ENCODE measurements around the gene XKR3. TPM values are rescaled to one million over a fixed set of nuclear protein-coding genes. Genes with fewer than 3 reads are reported as not detected.
A peak's percentile ranks its signal among the peaks of the same experiment; 100 is the strongest.
"Not testable (repeated sequence)": the region's sequence is repeated elsewhere in the genome, so short reads cannot be mapped to it uniquely, and the experiment has no call there.

Gene XKR3
- polyA plus RNA-seq, 3 donors = 0.07 TPM; not detected in 2

- Histone ChIP-seq H4K20me1 (ENCODE audit: insufficient read depth, low read length) (no peaks in the 10 kb centered on the region), H3K4me3 (replicated peaks in 1 of 3; ENCODE audit: low read depth in 2 of 3, low read length in 3 of 3) (peak overlapping the region in 1 of 3 experiments; percentile 26), H3K27me3 (ENCODE audit: control insufficient read depth in 2 of 2, insufficient read depth in 2 of 2, low read length in 2 of 2) (no peaks in the 10 kb centered on the region), H3K27ac (ENCODE audit: low read depth in 1 of 2, low read length in 2 of 2) (peak overlapping the region in 1 of 2 donors; percentile 61), H3K4me2 (replicated peaks; ENCODE audit: extremely low read depth, low read length, poor library complexity, severe bottlenecking) (peak overlapping the region; percentile 11), H3K79me2 (ENCODE audit: insufficient read depth, low read length) (no peaks in the 10 kb centered on the region), H3K36me3 (replicated peaks in 1 of 2; ENCODE audit: control insufficient read depth in 1 of 2, insufficient read depth in 2 of 2, low read length in 2 of 2) (no peaks in the 10 kb centered on the region), H3K9me3 (replicated peaks in 1 of 2; ENCODE audit: control insufficient read depth in 1 of 2, insufficient read depth in 1 of 2, low read length in 2 of 2) (peaks cover 0 to 3% of the 10 kb centered on the region in 2 donors), H3K9ac (ENCODE audit: insufficient read depth, low read length, poor library complexity, severe bottlenecking) (no peak overlapping the region), H3K4me1 (ENCODE audit: control insufficient read depth in 1 of 2, insufficient read depth in 2 of 2, low read length in 2 of 2) (peaks cover 15 to 23% of the 10 kb centered on the region in 2 donors), H2AFZ (ENCODE audit: insufficient read depth, low read depth, low read length, poor library complexity, severe bottlenecking) (peak overlapping the region; percentile 31)
- H3K4me3 Mint-ChIP-seq = no peak overlapping the region
- H3K27ac Mint-ChIP-seq = peak overlapping the region in 4 of 7 donors; percentile 78 to 84 (median 82)
- intact Hi-C loops (cut with micrococcal nuclease) = loop anchor here in 1 of 2 donors (10.0 kb wide), 1 partner anchor 120 kb away; no protein-coding TSS in a partner anchor
- H3K36me3 Mint-ChIP-seq = no peaks in the 10 kb centered on the region
- peaks cover 27% of the 10 kb centered on the region for H3K4me1 Mint-ChIP-seq
- no CpG with 5 or more reads among the region's 2 CpGs for WGBS (ENCODE audit: insufficient coverage)
- H3K27me3 Mint-ChIP-seq (ENCODE audit: low read depth in 3 of 3) = no peaks in the 10 kb centered on the region
- peaks cover 0 to 7% (median 3%) of the 10 kb centered on the region in 7 donors for H3K9me3 Mint-ChIP-seq
- DNase-seq = peak in 1 of 3 donors; percentile 12
- peak; percentile 26 for TF ChIP-seq CTCF (IDR thresholded peaks at IDR 0.05)
Observed at GRCh38 chr22:16774911-16775500, 50.2 kb downstream of the XKR3 start.

GRCh38 chr22:16771569-16771968 is 53.6 kb downstream of the XKR3 start:
- H4K20me1 ChIP-seq (ENCODE audit: insufficient read depth, low read length); H3K27ac Mint-ChIP-seq; DNase-seq; H3K36me3 Mint-ChIP-seq; H3K9me3 ChIP-seq (replicated peaks in 1 of 2; ENCODE audit: control insufficient read depth in 1 of 2, insufficient read depth in 1 of 2, low read length in 2 of 2); H3K9ac ChIP-seq (ENCODE audit: insufficient read depth, low read length, poor library complexity, severe bottlenecking); H3K27ac ChIP-seq (ENCODE audit: low read depth in 1 of 2, low read length in 2 of 2); H2AFZ ChIP-seq (ENCODE audit: insufficient read depth, low read depth, low read length, poor library complexity, severe bottlenecking); H3K27me3 Mint-ChIP-seq (ENCODE audit: low read depth in 3 of 3); H3K27me3 ChIP-seq (ENCODE audit: control insufficient read depth in 2 of 2, insufficient read depth in 2 of 2, low read length in 2 of 2); H3K36me3 ChIP-seq (replicated peaks in 1 of 2; ENCODE audit: control insufficient read depth in 1 of 2, insufficient read depth in 2 of 2, low read length in 2 of 2); H3K4me3 ChIP-seq (replicated peaks in 1 of 3; ENCODE audit: low read depth in 2 of 3, low read length in 3 of 3); H3K4me3 Mint-ChIP-seq; H3K4me2 ChIP-seq (replicated peaks; ENCODE audit: extremely low read depth, low read length, poor library complexity, severe bottlenecking); H3K79me2 ChIP-seq (ENCODE audit: insufficient read depth, low read length): not testable (repeated sequence)
- H3K4me1 ChIP-seq (ENCODE audit: control insufficient read depth in 1 of 2, insufficient read depth in 2 of 2, low read length in 2 of 2) = peaks cover 15 to 23% of the 10 kb centered on the region in 2 donors
- intact Hi-C loops (cut with micrococcal nuclease) = loop anchor here in 1 of 2 donors (10.0 kb wide), 1 partner anchor 123 kb away; no protein-coding TSS in a partner anchor
- Mint-ChIP-seq H3K9me3 (peaks cover 7 to 17% (median 13%) of the 10 kb centered on the region in 7 donors), H3K4me1 (peaks cover 21% of the 10 kb centered on the region)
- WGBS (ENCODE audit: insufficient coverage) = no CpG with 5 or more reads among the region's 4 CpGs

- H3K27me3 ChIP-seq (ENCODE audit: control insufficient read depth in 2 of 2, insufficient read depth in 2 of 2, low read length in 2 of 2); H3K4me3 ChIP-seq (replicated peaks in 1 of 3; ENCODE audit: low read depth in 2 of 3, low read length in 3 of 3); H3K27ac Mint-ChIP-seq; H3K4me3 Mint-ChIP-seq; H3K36me3 ChIP-seq (replicated peaks in 1 of 2; ENCODE audit: control insufficient read depth in 1 of 2, insufficient read depth in 2 of 2, low read length in 2 of 2); H3K27me3 Mint-ChIP-seq (ENCODE audit: low read depth in 3 of 3); H3K9ac ChIP-seq (ENCODE audit: insufficient read depth, low read length, poor library complexity, severe bottlenecking); H3K4me2 ChIP-seq (replicated peaks; ENCODE audit: extremely low read depth, low read length, poor library complexity, severe bottlenecking); H4K20me1 ChIP-seq (ENCODE audit: insufficient read depth, low read length); H3K79me2 ChIP-seq (ENCODE audit: insufficient read depth, low read length); H3K36me3 Mint-ChIP-seq; DNase-seq; H3K4me1 ChIP-seq (ENCODE audit: control insufficient read depth in 1 of 2, insufficient read depth in 2 of 2, low read length in 2 of 2); H3K9me3 ChIP-seq (replicated peaks in 1 of 2; ENCODE audit: control insufficient read depth in 1 of 2, insufficient read depth in 1 of 2, low read length in 2 of 2); intact Hi-C loops (cut with micrococcal nuclease); H3K4me1 Mint-ChIP-seq; H3K27ac ChIP-seq (ENCODE audit: low read depth in 1 of 2, low read length in 2 of 2); H2AFZ ChIP-seq (ENCODE audit: insufficient read depth, low read depth, low read length, poor library complexity, severe bottlenecking): not testable (repeated sequence)
- WGBS (ENCODE audit: insufficient coverage) = no CpG with 5 or more reads among the region's 2 CpGs
- peaks cover 11 to 18% (median 15%) of the 10 kb centered on the region in 7 donors for H3K9me3 Mint-ChIP-seq
Observed at GRCh38 chr22:16767927-16768326, 57.3 kb downstream of the XKR3 start.

- H3K4me1 Mint-ChIP-seq; H3K27ac ChIP-seq (ENCODE audit: low read depth in 1 of 2, low read length in 2 of 2); H3K4me2 ChIP-seq (replicated peaks; ENCODE audit: extremely low read depth, low read length, poor library complexity, severe bottlenecking); DNase-seq; H3K4me1 ChIP-seq (ENCODE audit: control insufficient read depth in 1 of 2, insufficient read depth in 2 of 2, low read length in 2 of 2); H3K27me3 Mint-ChIP-seq (ENCODE audit: low read depth in 3 of 3); H3K27me3 ChIP-seq (ENCODE audit: control insufficient read depth in 2 of 2, insufficient read depth in 2 of 2, low read length in 2 of 2); H3K4me3 Mint-ChIP-seq; H3K79me2 ChIP-seq (ENCODE audit: insufficient read depth, low read length); H3K9ac ChIP-seq (ENCODE audit: insufficient read depth, low read length, poor library complexity, severe bottlenecking); intact Hi-C loops (cut with micrococcal nuclease); H3K27ac Mint-ChIP-seq; H3K4me3 ChIP-seq (replicated peaks in 1 of 3; ENCODE audit: low read depth in 2 of 3, low read length in 3 of 3); H2AFZ ChIP-seq (ENCODE audit: insufficient read depth, low read depth, low read length, poor library complexity, severe bottlenecking); H3K36me3 Mint-ChIP-seq; H3K36me3 ChIP-seq (replicated peaks in 1 of 2; ENCODE audit: control insufficient read depth in 1 of 2, insufficient read depth in 2 of 2, low read length in 2 of 2); H3K9me3 ChIP-seq (replicated peaks in 1 of 2; ENCODE audit: control insufficient read depth in 1 of 2, insufficient read depth in 1 of 2, low read length in 2 of 2); H4K20me1 ChIP-seq (ENCODE audit: insufficient read depth, low read length): not testable (repeated sequence)
- no CpG with 5 or more reads among the region's 2 CpGs for WGBS (ENCODE audit: insufficient coverage)
- peaks cover 6 to 15% (median 11%) of the 10 kb centered on the region in 7 donors for H3K9me3 Mint-ChIP-seq
Observed at GRCh38 chr22:16762224-16762623, 63.0 kb downstream of the XKR3 start.
